Smooth muscle cell of the brain vasculature (primary cell): ENCODE data around the gene VEGFB.

Experiments
- DNase-seq: peaks from one replicate; pipeline ENCODE4 v3.0.0-alpha.2; 2012; ENCODE audit warnings: low read depth, low spot score

Gene VEGFB, protein sequence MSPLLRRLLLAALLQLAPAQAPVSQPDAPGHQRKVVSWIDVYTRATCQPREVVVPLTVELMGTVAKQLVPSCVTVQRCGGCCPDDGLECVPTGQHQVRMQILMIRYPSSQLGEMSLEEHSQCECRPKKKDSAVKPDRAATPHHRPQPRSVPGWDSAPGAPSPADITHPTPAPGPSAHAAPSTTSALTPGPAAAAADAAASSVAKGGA

DNA sequence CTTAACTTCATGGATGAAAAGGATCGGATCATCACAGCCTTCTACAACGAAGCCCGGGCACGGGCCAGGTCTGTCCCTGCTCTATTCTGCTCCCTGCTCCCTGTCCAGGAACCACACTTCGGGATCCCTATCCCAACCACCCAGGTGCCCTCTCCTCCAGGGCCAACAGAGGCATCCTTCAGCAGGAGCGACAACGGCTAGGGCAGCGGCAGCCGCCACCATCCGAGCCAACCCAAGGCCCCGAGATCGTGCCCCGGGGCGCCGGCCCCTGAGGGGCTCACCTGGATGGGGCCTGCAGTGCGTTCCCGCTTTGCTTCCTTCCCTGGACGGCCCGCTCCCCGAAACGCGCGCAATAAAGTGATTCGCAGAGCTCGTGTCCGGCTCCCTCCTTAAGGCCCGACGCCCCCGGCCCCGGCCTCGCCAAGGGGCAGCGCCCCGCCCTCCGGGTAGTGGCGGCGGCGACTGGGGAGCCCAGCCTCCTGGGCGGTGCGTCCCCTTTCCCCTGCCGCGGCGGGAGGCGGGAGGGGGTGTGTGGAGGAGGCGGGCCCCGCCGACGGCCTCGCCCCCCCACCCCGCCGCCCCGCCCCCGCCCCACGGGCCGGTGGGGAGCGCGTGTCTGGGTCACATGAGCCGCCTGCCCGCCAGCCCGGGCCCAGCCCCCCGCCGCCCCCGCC, at the start of gene VEGFB:
TSS of gene VEGFB (plus strand) at position 672 of the 674 bp plus-strand sequence. CDS start 250 bp downstream, outside the sequence.
- no peak for DNase-seq

DNA sequence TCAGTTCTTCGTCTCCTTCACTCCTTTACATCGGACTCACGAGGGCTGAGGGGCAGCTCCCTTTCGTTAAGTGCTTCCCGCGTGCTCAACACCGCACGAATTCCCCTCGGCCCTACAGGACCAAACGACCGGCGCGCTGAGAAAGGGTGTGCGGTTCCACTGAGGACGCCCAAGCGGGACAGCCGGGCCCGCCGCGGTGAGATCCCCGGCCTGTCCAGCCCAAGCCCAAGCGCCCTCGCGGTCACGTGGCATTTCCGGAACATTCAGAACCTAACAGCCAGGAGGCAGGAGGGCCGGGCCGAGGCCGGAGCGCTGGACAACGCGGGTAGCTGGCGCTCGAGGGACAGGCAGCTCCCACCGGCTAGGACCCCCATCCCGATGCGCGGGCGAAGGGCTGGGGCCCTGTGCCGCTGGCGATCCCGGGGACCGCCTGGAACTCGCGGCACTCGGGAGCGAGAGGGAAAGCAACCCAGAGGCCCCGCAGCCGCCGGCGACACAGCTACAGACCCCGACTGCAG, 49.1 kb upstream of the VEGFB start:
- peak; percentile 59 for DNase-seq

DNA sequence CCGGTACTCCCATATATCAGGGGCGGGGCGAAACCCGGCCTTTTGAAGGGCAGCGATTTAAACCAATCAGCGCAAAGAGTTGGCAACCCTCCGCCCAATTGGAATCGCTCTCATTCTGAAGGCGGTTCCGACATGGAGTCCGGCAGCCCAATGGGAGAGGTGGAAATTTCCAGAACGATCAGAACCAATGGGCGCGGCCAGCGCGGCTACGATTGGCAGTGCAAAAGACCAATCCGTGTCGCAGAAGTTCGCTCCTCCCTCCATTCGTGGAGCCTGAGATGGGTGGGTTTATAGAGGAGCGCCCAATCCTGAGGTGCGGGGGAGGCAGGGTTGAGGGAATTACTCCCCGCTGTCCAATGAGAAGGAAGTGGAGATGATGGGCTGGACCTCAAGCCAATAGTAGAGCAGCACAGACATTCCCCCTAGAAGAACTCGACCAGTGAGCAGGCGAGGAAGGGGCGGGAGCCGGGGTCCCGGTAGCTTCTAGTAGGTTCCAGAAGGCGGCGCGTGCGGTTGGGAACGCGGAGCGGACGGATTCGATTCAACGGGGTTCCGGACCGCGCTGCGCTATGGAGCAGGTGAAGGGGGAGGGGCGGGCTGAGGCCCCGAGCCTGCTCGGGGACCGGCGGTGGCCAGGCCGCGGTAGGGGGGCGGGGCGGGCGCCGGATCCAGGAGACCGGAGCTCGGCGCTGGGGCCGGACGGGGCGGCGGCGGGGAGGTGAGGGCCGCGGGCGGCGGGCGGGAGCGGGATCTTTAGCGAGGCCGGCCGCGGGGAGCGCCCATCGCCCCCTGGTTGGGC, 48.5 kb upstream of the VEGFB start, which contains the start of gene STIP1:
TSS of gene STIP1 (plus strand) at position 479 of the 799 bp plus-strand sequence. CDS start at position 570, 91 bp downstream.
- DNase-seq = peak; percentile 100

DNA sequence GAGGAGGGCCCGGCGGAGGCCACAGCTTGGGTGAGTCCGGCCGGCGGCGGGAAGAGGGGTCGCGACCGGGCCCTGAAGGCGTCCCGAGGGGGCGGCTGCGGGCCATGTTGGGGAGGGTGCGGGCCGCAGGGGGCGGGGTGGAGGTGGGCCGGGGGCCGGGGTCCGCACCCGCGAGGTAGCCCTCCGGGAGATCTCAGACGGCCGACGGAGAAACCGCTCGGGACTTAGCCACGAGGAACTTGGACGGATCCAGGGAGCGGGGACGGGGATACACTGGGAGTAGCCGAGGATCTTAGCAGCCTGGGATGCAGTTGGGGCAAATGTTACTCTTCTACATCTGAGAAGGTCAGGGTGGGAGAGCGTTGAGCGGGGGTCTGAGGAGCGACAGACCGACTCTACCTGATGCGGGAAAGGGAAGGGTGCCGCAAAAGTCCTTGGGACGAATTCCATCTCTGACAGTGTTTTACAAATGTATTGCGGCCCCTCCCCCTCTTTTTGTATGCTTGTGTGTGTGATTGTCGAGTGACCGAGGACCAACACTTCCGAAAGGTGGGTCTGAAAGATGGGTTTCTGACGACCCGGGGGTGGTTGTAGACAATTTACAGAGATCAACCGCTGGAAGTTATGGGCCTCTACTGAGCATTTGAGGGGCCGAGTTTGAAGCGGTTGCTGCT, 47.8 kb upstream of the VEGFB start:
- DNase-seq = no peak

DNA sequence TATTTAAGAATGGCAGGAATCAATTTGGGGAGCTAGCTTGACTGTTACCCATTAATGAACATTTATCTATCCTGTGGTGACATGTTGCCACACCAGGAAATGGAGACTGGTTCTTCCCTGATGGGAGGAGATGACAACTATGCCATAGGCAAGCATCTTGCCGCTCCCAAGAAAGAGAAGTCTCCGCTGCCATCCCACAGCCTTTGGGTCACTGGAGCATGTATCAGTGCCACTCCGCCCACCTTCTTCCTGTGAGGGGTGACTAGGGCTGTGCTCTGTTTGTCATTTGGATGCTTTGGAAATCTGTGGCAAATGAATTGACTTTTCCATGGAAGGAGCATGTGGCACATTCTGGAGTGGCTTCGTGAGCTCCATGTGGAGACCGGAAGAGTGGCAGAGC, 42.0 kb upstream of the VEGFB start:
- no peak for DNase-seq

DNA sequence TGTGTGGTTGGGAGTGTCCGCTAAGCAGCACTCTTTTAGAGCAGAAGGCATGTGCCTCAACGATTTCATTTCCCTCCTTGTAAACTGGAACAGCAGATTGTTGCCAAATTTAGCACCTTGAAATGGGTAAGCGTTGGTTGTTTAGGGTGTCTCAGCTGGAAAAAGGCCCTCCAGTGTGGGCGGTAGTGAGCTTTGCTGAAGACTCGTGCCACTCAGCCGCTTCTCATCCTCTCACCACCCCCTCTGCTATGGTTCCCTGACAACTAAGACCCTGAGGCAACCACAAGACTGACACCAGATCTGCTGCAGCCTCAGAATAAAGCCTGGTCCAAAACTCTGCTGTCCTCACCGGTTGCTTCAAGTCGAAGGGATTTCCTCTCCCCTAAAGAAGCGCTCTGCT, 37.8 kb upstream of the VEGFB start:
- DNase-seq = no peak

DNA sequence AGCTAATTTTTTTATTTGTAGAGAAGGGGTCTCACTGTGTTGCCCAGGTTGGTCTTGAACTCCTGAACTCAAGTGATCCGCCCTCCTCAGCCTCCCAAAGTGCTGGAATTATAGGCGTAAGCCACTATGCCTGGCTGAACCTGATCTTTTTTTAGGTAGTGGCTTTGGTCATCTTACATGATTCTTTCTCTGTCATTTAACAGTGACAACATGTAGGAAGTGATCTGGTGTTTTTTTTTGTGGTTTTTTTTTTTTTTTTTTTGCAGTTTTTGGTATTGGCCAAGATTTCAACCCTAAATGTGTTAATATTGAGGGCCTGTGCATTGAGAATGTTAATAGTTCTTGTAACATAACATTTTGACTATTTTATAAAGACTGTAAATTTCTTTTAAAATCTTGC, 35.9 kb upstream of the VEGFB start:
- no peak for DNase-seq

DNA sequence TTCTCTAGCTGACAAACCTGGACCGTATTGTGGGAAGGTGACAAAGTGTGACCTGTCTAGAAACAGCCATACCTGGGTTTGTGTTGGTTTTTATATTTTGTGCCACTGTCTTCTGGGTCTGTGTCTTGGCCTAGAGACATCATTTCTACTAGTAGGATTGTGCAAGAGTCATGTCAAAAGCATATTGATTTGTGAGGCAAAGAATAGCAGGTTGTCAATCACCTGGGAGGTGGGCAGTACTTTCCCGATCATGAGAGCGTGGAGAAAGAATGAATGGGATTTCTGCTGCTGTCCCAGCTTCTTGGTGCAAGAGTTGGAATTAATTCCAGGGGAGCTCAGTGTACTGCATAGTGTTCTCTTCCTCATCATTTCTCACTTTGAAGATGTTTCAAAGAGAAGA, 32.8 kb upstream of the VEGFB start:
- no peak for DNase-seq

DNA sequence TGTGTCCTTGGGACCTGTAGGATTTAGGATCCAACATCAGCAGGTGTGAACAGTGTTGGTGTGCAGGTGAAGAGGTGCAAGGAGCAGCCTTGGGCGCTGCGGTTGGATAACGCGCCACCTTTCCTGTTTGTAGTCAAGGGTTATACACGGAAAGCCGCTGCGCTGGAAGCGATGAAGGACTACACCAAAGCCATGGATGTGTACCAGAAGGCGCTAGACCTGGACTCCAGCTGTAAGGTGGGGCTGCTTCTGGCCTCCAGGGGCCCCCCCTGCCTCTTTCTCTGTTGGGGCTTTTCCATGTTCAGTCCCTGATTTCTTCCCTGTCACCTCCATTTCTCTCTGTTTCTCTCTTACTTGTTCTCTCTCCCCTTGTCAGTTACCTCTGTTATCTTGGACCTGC, 31.4 kb upstream of the VEGFB start:
- no peak for DNase-seq

DNA sequence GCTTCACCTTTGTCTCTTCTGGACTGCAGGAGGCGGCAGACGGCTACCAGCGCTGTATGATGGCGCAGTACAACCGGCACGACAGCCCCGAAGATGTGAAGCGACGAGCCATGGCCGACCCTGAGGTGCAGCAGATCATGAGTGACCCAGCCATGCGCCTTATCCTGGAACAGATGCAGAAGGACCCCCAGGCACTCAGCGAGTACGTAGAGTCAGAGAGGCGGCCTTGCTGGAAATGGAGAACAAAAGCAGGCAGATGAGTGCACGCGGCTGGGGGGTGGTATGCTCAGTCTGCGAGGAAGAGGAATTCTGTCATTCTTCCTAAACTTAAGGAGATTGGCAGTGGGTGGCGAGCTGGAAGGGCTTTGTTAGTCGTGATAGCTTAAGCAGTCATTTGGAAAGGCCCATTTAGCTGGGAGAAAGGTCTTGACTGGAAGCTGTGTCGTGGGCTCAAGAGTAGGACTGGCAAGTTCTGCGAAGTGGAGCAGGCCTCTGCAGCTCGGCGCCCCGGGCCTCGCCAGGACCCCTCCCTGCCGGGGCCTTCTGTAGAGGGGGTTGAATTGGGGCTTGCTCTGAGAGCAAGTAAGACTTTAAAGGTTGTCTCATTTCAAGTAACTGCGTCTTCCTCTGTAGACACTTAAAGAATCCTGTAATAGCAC, 30.8 kb upstream of the VEGFB start:
- DNase-seq = no peak

DNA sequence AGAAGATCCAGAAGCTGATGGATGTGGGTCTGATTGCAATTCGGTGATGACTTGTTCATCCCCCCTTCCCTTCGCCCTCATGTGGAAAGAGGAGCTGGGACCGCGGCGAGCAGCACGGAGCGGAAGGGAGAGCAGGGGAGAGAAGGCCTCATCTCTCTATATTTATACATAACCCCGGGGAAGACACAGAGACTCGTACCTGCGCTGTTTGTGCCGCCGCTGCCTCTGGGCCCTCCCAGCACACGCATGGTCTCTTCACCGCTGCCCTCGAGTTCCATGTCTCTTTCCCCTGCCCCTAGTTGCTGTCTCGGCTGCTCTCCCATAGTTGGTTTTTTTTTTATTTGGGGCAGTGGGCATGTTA, 30.3 kb upstream of the VEGFB start:
- no peak for DNase-seq

DNA sequence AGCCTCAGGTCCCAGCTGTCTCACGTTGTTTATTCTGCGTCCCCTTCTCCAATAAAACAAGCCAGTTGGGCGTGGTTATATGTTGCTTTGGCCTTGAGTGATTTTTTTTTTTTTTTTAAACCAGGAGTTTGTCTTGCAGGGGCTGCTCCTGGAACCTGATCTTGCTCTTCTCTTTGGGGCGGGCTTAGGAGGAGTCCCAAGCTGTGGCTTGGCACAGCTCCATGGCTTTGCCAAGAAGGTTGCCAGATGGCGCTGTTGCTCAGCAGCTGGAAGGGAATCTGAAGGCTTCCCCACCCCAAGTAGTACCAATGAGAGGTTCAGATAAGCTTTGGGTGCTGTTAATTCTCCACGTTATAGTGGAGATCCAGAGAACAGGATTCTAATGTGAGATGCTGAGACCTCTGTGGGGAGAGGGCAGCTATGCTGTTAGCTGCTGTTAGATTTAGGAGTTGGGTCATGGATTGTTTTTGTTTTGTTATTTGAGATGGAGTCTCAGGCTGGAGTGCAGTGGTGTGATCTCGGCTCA, 29.9 kb upstream of the VEGFB start:
- peak; percentile 95 for DNase-seq

DNA sequence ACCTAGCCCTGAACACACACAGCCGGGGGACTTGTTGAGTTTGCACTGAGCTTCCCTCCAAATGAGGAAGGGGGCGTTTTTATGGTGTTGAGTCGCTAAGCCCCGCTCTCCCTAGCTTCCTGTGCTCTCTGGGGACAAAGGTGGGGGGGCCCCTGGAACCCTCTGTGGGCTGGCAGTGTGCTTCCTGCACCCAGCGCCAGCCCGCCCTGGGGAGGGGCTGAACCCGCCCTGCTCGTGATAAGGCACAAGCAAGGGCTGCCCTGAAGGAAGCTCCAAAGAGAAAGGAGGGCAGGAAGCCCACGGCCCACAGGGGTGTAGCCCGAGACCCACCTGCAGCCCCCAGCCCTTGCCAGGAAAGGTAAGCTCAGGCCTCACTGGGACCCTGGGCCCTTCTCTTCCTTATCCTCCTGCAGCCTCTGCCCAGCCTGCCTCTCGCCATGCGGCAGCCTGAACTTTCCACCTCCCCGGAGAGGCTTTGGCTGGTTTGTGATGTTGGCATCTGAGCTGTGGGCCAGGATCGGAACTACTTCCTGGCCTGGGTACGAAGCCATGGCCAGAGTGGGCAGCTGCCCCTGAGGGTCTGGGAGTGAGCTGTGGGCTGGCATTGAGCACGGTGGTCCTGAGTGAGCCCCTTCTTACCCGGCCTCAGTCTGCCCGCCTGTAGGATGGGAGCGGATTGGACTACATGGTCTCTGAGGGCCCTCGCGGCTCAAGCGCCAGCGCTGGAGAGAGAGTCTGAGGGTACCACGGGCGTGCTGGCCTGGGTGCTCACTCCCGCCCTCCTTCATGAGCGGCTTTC, 27.7 kb upstream of the VEGFB start, which contains the start of gene FERMT3:
TSS of gene FERMT3 (plus strand) at position 265 of the 799 bp plus-strand sequence. CDS start 644 bp downstream, outside the sequence.
- no peak for DNase-seq

DNA sequence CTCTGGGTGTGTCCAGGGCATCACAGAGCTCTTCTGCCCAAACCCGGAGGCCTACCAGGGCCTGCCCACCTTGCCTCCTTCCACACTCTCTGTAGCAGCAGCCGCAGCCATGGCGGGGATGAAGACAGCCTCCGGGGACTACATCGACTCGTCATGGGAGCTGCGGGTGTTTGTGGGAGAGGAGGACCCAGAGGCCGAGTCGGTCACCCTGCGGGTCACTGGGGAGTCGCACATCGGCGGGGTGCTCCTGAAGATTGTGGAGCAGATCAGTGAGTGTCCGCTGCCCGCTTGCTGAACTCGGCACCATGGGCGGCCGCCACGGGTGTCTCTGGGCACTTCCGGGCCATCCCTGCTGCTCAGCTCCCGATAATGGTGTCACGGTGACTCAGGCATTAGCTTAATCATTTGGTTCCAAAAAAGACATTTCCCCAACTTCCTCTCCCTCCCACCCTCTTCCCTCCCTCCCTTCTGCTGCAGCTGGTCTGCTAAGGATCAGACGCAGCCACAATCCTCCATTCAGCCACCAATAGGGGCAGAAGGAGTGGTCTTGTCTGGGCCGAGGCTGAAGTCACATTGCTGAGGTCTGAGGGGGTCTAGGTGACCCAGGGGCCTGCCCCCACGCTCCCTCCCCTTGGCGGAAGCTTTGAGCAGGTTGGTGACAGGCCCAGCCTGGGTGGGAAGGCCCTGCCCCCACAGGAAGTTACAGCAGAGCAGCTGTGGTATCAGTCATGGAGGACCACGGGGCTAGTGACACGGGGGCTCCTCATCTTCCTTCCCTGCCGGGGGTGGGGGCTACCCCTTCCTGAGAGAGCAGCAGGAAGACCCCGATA, 26.9 kb upstream of the VEGFB start:
- DNase-seq = peak; percentile 24

DNA sequence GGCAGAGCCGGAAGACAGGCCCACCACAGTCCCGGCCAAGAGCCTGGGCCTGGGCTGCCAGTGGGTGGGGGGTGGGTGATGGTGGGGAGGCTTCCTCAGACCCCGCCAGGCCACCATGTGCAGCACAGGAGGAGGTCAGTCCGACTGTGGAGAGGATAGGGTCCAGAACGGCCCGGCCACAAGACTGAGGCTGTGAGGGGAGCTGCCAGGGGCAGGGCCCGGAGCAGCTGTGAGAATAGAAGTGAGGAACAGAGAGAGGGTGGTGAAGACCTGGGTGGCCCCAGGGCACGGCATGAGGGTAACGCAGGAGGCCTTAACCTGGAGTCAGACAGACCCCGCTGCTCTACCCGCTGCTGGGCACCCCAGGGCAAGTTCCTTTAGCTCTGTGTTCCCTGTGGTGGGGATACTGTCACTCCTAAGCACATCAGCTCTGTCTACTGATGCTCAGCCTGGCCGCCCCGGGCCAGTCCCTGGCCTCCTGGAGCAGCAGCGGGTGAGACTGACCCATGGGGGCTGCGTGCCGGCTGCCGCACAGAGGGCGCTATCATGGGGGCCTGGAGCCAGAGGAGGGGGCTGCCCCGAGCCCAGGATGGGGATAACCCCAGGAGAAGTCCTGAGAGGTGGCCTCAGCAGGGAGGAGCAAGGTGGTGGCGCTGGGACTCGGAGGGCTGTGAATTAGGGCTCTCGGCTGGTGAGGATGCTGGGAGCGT, 26.1 kb upstream of the VEGFB start:
- DNase-seq = no peak

DNA sequence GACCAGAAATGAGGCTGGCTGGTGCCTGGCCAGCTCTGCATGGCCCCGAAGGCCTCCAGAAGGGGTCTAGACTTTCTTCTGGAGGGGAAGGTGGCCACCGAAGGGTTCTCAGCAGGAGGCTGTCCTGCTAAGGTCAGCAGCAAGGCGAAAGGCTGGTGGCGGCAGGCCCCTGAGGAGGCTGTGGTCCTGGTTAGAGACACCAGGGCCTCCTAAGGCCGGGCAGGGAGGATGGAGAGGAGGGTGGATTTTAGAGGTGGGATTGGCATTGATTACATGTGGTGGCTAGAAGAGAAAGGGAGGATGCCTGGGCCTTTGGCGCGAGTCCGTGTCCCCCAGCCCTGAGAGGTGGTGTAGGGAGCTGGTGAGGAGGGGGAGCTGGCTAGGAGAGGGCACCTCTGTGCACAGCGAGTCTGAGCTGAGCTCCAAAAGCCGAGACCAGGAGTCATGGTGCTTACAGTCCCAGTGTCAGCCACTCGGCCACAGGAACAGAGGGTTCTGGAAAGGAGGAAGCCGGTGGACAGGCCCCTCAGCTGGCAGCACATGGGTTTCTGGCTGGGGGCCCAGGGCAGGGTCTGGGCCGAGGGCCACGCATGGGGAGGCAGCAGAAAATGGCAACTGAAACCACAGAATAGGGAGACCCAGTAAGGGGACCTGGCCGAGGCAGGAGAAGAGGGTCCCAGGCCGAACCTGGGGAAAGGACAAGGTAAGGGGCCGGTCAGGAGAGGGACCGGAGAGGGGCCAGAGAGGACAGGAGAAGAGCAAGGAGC, 25.4 kb upstream of the VEGFB start:
- no peak for DNase-seq

DNA sequence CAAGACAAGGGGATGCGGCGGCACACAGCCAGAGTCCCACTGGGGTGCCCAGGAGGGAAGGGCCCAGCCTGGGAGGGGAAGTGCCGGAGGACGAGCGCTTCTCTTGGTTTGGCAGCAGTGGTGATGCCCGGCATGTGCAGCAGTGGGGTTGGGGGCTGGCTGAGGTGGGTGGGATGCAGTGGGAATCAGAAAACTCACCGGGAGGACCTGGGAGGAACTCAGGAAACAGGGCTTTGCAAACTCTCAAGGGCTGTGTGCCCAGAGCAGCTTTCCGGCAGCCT, 24.9 kb upstream of the VEGFB start:
- no peak for DNase-seq
